SK-N-SH (cell line): Measurements from ENCODE around the gene ECE1. TPM values are rescaled to one million over a fixed set of nuclear protein-coding genes. Genes with fewer than 3 reads are reported as not detected.

Experiments used
- CTCF ChIA-PET: fragments of 300-600, 350-600 bp; formaldehyde crosslinking; extraction: SDS; loops from one replicate; lab custom pipeline; 2021; lab: Yijun Ruan, JAX
- POLR2A ChIA-PET: fragments of 350-600 bp; sonication (Branson Sonifier 250); formaldehyde crosslinking; extraction: SDS; loops from one replicate; lab custom pipeline; 2020; ENCODE audit warnings: antibody characterized with exemption, inconsistent platforms; lab: Yijun Ruan, JAX
- DNase-seq: peaks from one replicate; pipeline ENCODE4 v3.0.0; 2012
- H2AFZ ChIP-seq: fragments of 200-600 bp; sonication (generic); 2 replicates; pipeline ENCODE4 v1.8.1; 2016; ENCODE audit warnings: antibody characterized with exemption, mild to moderate bottlenecking, low read depth
- H3F3A ChIP-seq: fragments of 200-600 bp; sonication (generic); replicated peaks from 2 replicates; pipeline ENCODE3; 2016; ENCODE audit warnings: antibody characterized with exemption, mild to moderate bottlenecking; ENCODE audit not compliant: insufficient read depth
- H3K27ac ChIP-seq, 2 experiments: fragments of 200-500 bp in 1 of 2; fragments of 200-600 bp in 1 of 2; sonication (Bioruptor generic) in 1 of 2; sonication (generic), shearing (Covaris generic) in 1 of 2; 2 replicates each; pipeline versions ENCODE4 v1.5.1 to v1.6.1; 2014 to 2016; ENCODE audit warnings: low read depth in 2 of 2, inconsistent platforms in 1 of 2, low read length in 1 of 2, mild to moderate bottlenecking in 1 of 2, mixed read lengths in 1 of 2
- H3K27me3 ChIP-seq: fragments of 200-600 bp; sonication (generic), shearing (Covaris generic); 2 replicates; pipeline ENCODE4 v1.6.1; 2016; ENCODE audit warnings: mixed run types; ENCODE audit not compliant: insufficient read depth
- H3K36me3 ChIP-seq, 2 experiments: fragments of 200-500 bp in 1 of 2; fragments of 200-600 bp in 1 of 2; sonication (Bioruptor generic) in 1 of 2; sonication (generic) in 1 of 2; replicated peaks in 1 of 2; 2 replicates each; pipeline versions ENCODE3 to v1.5.1; 2014 to 2016; ENCODE audit warnings: low read length in 1 of 2, mild to moderate bottlenecking in 1 of 2; ENCODE audit not compliant: insufficient read depth in 2 of 2, control insufficient read depth in 1 of 2
- H3K4me1 ChIP-seq, 2 experiments: fragments of 200-500 bp in 1 of 2; fragments of 200-600 bp in 1 of 2; sonication (Bioruptor generic) in 1 of 2; sonication (generic), shearing (Covaris generic) in 1 of 2; 2 replicates each; pipeline versions ENCODE4 v1.5.1 to v1.6.1; 2014 to 2016; ENCODE audit warnings: low read depth in 1 of 2, low read length in 1 of 2, mixed run types in 1 of 2; ENCODE audit not compliant: insufficient read depth in 2 of 2, control insufficient read depth in 1 of 2
- H3K4me2 ChIP-seq: fragments of 200-600 bp; sonication (generic), shearing (Covaris generic); 2 replicates; pipeline ENCODE4 v1.6.1; 2017; ENCODE audit warnings: mixed run types
- H3K4me3 ChIP-seq, 2 experiments: fragments of 200-500 bp in 1 of 2; fragments of 200-600 bp in 1 of 2; sonication (Bioruptor generic) in 1 of 2; sonication (generic), shearing (Covaris generic) in 1 of 2; 2 replicates each; pipeline versions ENCODE4 v1.5.1 to v1.8.1; 2014 to 2016; ENCODE audit warnings: low read depth in 2 of 2, inconsistent platforms in 1 of 2, low read length in 1 of 2, mild to moderate bottlenecking in 1 of 2, mixed read lengths in 1 of 2, moderate library complexity in 1 of 2
- H3K79me2 ChIP-seq: fragments of 200-600 bp; sonication (generic); 2 replicates; pipeline ENCODE4 v1.8.1; 2017; ENCODE audit warnings: mild to moderate bottlenecking; ENCODE audit not compliant: insufficient read depth
- H3K9ac ChIP-seq: fragments of 200-600 bp; sonication (generic); 2 replicates; pipeline ENCODE4 v1.6.1; 2017; ENCODE audit warnings: mixed run types
- H3K9me2 ChIP-seq: fragments of 200-600 bp; sonication (generic); 2 replicates; pipeline ENCODE4 v1.6.1; 2017; ENCODE audit warnings: mixed run types
- H3K9me3 ChIP-seq: fragments of 200-600 bp; sonication (generic); 2 replicates; pipeline ENCODE4 v1.6.1; 2017; ENCODE audit warnings: mixed run types, mild to moderate bottlenecking, moderate library complexity
- H4K20me1 ChIP-seq: fragments of 200-600 bp; sonication (generic); 2 replicates; pipeline ENCODE4 v1.6.1; 2017; ENCODE audit warnings: mild to moderate bottlenecking, mixed run types; ENCODE audit not compliant: insufficient read depth
- CTCF ChIP-seq: fragments of 200-600 bp; sonication (generic); IDR thresholded peaks from 2 replicates; pipeline ENCODE4 v1.6.1; 2017; ENCODE audit warnings: antibody characterized with exemption, mild to moderate bottlenecking, moderate library complexity
- FOXJ3 ChIP-seq: sonication (generic); formaldehyde crosslinking; IDR thresholded peaks from 2 replicates; pipeline ENCODE4 v1.5.1; 2020; ENCODE audit warnings: mild to moderate bottlenecking, missing genetic modification reagents
- GABPA ChIP-seq: IDR thresholded peaks from 2 replicates; pipeline ENCODE4 v1.4.0; 2012; ENCODE audit warnings: low read depth, mild to moderate bottlenecking
- IRF3 ChIP-seq: fragments of 150-350 bp; IDR thresholded peaks from 2 replicates; pipeline ENCODE4 v1.6.1; 2016; ENCODE audit warnings: mild to moderate bottlenecking, low read depth, low read length
- MXI1 ChIP-seq: IDR thresholded peaks from 2 replicates; pipeline ENCODE4 v1.6.1; 2012; ENCODE audit warnings: mild to moderate bottlenecking, low read depth, low read length, improper control_type of control experiment
- NRF1 ChIP-seq: IDR thresholded peaks from 2 replicates; pipeline ENCODE4 v1.6.1; 2012; ENCODE audit warnings: low read depth, mild to moderate bottlenecking, low read length
- PBX3 ChIP-seq: IDR thresholded peaks from 2 replicates; pipeline ENCODE4; 2012
- RCOR1 ChIP-seq: fragments of 150-350 bp; IDR thresholded peaks from 2 replicates; pipeline ENCODE4 v1.6.1; 2017; ENCODE audit warnings: antibody characterized with exemption, low read length
- REST ChIP-seq: IDR thresholded peaks from 2 replicates; pipeline ENCODE4 v1.6.1; 2012; ENCODE audit warnings: mild to moderate bottlenecking, low read depth, low read length, moderate library complexity
- RXRA ChIP-seq: IDR thresholded peaks from 2 replicates; pipeline ENCODE4 v1.4.0; 2012; ENCODE audit warnings: low read depth, mild to moderate bottlenecking, borderline replicate concordance
- SMC3 ChIP-seq: IDR thresholded peaks from 2 replicates; pipeline ENCODE4 v1.6.1; 2012; ENCODE audit warnings: low read depth, low read length, improper control_type of control experiment
- TCF12 ChIP-seq: IDR thresholded peaks from 2 replicates; pipeline ENCODE4 v1.4.0; 2012
- TEAD4 ChIP-seq: IDR thresholded peaks from 2 replicates; pipeline ENCODE4 v1.4.0; 2012; ENCODE audit warnings: mild to moderate bottlenecking, borderline replicate concordance; ENCODE audit not compliant: insufficient read depth
- USF1 ChIP-seq: IDR thresholded peaks from 2 replicates; pipeline ENCODE4 v1.4.0; 2012; ENCODE audit warnings: low read depth, borderline replicate concordance
- ZBTB33 ChIP-seq: IDR thresholded peaks from 2 replicates; pipeline ENCODE4 v1.4.0; 2012; ENCODE audit warnings: low read depth, borderline replicate concordance
- WGBS: methylation state at CpG from one replicate; pipeline ENCODE4 v1.1.6; 2017; ENCODE audit warnings: low lambda C conversion rate; 5-methylcytosine and 5-hydroxymethylcytosine counted together
- polyA plus RNA-seq, 3 experiments: library from polyadenylated mRNA; depleted of rRNA; stranded (reverse); fragments of >200 nt; gene quantifications; 2 replicates each; pipeline ENCODE4 v1.2.3, GENCODE V29; 2012

Gene ECE1
- polyA plus RNA-seq, 1 of the 3 experiments (the other 2 are of a cell fraction): 96.6 TPM

GRCh38 chr1:21239221-21239620, 51.0 kb downstream of the ECE1 start:
- H3K79me2 ChIP-seq: no peaks in the 10 kb centered on the region; the same call in 1 of the 2 replicates
- no peak overlapping the region for H3K9ac ChIP-seq
- H3K9me2 ChIP-seq: no peaks in the 10 kb centered on the region
- no peak overlapping the region for H3K4me3 ChIP-seq
- peaks cover 3 to 44% of the 10 kb centered on the region in 2 experiments for H3K36me3 ChIP-seq
- no peak overlapping the region for H3K4me2 ChIP-seq
- 95% methylated on average over 8 of the region's 10 CpGs for WGBS
- no peaks in the 10 kb centered on the region for H3K9me3 ChIP-seq
- H2AFZ ChIP-seq: no peak overlapping the region
- ChIA-PET POLR2A (no interaction called here), CTCF (interaction anchor here (1.0 to 13.5 kb wide), 4 partner anchors 16 to 130 kb away, joined by 3 to 134 read pairs (median 14); no protein-coding TSS in a partner anchor)
- H3K27ac ChIP-seq: no peak overlapping the region
- peaks cover 4% of the 10 kb centered on the region for H3F3A ChIP-seq
- H3K4me1 ChIP-seq: no peaks in the 10 kb centered on the region
- TF ChIP-seq GABPA (no peak), CTCF (no peak), FOXJ3 (CRISPR knock-in tag) (no peak), NRF1 (no peak), ZBTB33 (no peak), IRF3 (no peak), TCF12 (no peak), RXRA (no peak), USF1 (no peak), MXI1 (no peak), PBX3 (no peak), REST (no peak), SMC3 (no peak), RCOR1 (no peak), TEAD4 (no peak)
- DNase-seq: no peak
- H3K27me3 ChIP-seq: no peaks in the 10 kb centered on the region
- H4K20me1 ChIP-seq: no peaks in the 10 kb centered on the region
